K562 treated with DMSO at 1 percent for 4 hours (cell line): ENCODE results near the gene ASB14. TPM values are rescaled to one million over a fixed set of nuclear protein-coding genes. Genes with fewer than 3 reads are reported as not detected.

Experiments
- total RNA-seq: library from RNA; unstranded; fragments of 300-600 nt; gene quantifications from 2 replicates; pipeline ENCODE4 v1.2.3, GENCODE V29; 2022; ENCODE audit not compliant: insufficient read depth

The ASB14 gene
- total RNA-seq, result not detected in 2 replicates

GRCh38 chr3:57292159-57292896, at the start of gene ASB14:
Gene ASB14 (minus strand): TSS chr3:57292685. CDS start chr3:57292033, 652 bp downstream.

GRCh38 chr3:57227204-57227929, 65.1 kb downstream of the ASB14 start, which contains the start of gene APPL1:
Gene APPL1 (plus strand): TSS chr3:57227729. CDS start chr3:57227884, 155 bp downstream.

Other genes with a start within 250 kb of the ASB14 start
- gene SPATA12, start 232.0 kb downstream of the ASB14 start, total RNA-seq, result not detected in 2 replicates
- not detected in 2 replicates for gene IL17RD, start 127.3 kb downstream of the ASB14 start, total RNA-seq
- not detected in 2 replicates for gene HESX1, start 92.7 kb downstream of the ASB14 start, total RNA-seq
- gene APPL1, start 65.0 kb downstream of the ASB14 start, total RNA-seq, result 4.4 and 5.3 TPM in 2 replicates